GM12865 (cell line): ENCODE data around the gene CCDC150.

Source experiments
- DNase-seq: peaks from one replicate; pipeline ENCODE4 v3.0.0; 2010; ENCODE audit warnings: low read depth
- H3K4me3 ChIP-seq: 2 replicates; pipeline ENCODE4 v1.5.1; 2011; ENCODE audit warnings: mild to moderate bottlenecking, low read depth, low read length, control low read depth
- TF ChIP-seq, protein P1 (sequence below): IDR thresholded peaks from 2 replicates; pipeline ENCODE4 v1.5.1; 2011; ENCODE audit warnings: low read length, control low read depth, low read depth, inconsistent platforms; ENCODE audit not compliant: insufficient read depth; ENCODE audit errors: missing control alignments

Gene CCDC150

DNA sequence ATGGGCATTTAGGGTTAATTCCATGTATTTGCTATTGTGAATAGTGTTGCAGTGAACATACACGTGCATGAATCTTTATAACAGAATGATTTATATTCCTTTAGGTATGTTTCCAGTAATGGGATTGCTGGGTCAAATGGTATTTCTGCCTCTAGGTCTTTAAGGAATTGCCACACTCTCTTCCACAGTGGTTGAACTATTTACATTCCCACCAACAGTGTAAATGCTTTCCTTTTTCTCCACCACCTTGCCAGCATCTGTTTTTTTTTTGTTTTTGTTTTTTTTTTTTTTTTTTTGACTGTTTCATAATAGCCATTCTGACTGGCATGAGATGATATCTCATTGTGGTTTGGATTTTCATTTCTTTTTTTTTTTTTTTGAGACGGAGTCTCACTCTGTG lies 97.5 kb downstream of the CCDC150 start:
- no peak overlapping the region for H3K4me3 ChIP-seq
- TF ChIP-seq, protein P1, sequence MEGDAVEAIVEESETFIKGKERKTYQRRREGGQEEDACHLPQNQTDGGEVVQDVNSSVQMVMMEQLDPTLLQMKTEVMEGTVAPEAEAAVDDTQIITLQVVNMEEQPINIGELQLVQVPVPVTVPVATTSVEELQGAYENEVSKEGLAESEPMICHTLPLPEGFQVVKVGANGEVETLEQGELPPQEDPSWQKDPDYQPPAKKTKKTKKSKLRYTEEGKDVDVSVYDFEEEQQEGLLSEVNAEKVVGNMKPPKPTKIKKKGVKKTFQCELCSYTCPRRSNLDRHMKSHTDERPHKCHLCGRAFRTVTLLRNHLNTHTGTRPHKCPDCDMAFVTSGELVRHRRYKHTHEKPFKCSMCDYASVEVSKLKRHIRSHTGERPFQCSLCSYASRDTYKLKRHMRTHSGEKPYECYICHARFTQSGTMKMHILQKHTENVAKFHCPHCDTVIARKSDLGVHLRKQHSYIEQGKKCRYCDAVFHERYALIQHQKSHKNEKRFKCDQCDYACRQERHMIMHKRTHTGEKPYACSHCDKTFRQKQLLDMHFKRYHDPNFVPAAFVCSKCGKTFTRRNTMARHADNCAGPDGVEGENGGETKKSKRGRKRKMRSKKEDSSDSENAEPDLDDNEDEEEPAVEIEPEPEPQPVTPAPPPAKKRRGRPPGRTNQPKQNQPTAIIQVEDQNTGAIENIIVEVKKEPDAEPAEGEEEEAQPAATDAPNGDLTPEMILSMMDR: no peak
- no peak for DNase-seq

DNA sequence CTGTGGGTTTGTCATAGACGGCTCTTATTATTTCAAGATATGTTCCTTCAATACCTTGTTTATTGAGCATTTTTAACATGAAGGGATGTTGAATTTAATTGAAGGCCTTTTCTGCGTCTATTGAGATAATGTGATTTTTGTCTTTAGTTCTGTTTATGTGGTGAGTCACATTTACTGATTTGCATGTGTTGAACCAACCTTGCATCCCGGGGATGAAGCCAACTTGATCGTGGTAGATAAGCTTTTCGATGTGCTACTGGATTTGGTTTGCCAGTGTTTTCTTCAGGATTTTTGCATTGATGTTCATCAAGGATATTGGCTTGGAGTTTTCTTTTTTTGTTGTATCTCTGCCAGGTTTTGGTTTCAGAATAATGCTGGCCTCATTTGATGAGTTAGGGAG lies 99.5 kb downstream of the CCDC150 start:
- no peak overlapping the region for H3K4me3 ChIP-seq
- TF ChIP-seq, protein P1: no peak
- DNase-seq: no peak

DNA sequence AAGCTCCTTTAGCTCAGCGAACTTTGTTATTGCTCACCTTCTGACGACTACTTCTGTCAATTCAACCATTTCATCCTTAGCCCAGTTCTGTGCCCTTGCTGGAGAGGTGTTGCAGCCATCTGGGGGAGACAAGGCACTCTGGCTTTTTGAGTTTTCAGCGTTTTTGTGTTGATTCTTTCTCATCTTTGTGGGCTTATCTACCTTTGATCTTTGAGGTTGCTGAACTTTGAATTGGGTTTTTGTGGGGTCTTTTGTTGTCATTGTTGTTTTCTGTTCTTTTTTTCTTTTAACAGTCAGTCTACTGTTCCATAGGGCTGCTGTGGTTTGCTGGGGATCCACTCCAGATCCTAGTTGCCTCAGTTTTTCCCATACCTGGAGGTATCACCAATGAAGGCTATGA lies 102.7 kb downstream of the CCDC150 start:
- H3K4me3 ChIP-seq: no peak overlapping the region
- DNase-seq: no peak
- TF ChIP-seq, protein P1: no peak

DNA sequence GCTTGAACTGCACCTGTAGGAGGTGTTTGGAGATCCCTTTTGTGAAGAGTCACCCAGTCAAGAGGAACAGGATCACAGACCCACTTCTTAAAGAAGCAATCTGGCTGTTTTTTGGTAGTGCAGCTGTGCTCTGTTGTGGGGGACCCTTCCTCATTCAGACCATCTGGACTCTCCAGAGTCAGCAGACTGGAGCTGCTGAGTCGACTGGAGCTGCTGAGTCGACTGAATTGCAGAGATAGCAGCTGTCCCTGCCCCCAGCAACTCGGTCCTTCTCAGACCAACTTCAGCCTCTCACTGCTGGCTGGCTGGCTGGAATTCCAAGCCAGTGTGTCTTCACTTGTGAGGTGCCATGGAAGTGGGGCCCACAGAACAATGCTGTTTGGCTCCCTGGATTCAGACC lies 103.2 kb downstream of the CCDC150 start:
- TF ChIP-seq, protein P1: no peak
- H3K4me3 ChIP-seq: no peak overlapping the region
- DNase-seq: no peak

DNA sequence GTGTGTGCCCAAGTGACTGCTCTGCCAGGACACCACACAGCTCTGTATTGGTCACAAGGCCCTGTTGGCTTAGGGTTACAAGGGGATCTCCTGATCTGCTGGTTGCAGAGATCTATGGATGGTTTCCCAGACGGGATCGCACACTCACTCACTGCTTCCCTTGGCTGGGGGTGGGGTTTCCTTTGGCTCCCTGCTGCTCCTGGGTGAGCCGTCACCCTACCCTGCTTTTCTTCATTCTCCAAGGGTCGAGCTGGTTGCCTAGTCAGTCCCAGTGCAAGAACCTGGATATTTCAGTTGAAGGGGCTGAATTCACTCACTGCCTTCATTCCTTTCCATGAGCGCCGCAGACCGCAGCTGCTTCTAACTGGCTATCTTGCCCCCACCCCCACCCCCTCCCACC lies 103.7 kb downstream of the CCDC150 start:
- no peak for DNase-seq
- H3K4me3 ChIP-seq: no peak overlapping the region
- TF ChIP-seq, protein P1: no peak

DNA sequence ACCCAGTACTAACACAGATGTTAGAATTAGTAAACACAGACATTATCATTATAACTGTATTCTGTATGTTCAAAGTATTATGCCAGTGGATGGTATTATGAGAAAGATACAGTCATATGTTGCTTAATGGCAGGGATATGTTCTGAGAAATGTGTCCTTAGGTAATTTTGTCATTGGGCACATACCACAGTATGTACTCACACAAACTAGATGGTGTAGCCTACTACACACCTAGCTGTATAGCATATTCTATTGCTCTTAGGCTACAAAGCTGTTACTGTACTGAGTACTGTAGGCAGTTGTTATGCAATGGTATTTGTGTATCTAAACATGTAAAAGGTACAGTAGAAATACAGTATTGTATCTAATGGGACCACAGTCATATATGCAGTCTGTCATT lies 106.2 kb downstream of the CCDC150 start:
- no peak for DNase-seq
- H3K4me3 ChIP-seq: no peak overlapping the region
- TF ChIP-seq, protein P1: no peak

GRCh38 chr2:196747400-196747799 lies 107.9 kb downstream of the CCDC150 start:
- TF ChIP-seq, protein P1: no peak
- DNase-seq: no peak
- H3K4me3 ChIP-seq: no peak overlapping the region
